HepG2 (cell line): Measurements from ENCODE around the gene ZKSCAN3. TPM values are rescaled to one million over a fixed set of nuclear protein-coding genes. Genes with fewer than 3 reads are reported as not detected.
A peak's percentile ranks its signal among the peaks of the same experiment; 100 is the strongest.

Experiments used
- CC2D1A ChIP-seq: sonication (generic); formaldehyde crosslinking; IDR thresholded peaks from 2 replicates; pipeline ENCODE4 v1.8.1; 2023; ENCODE audit warnings: mild to moderate bottlenecking, missing genetic modification reagents
- HIVEP1 ChIP-seq: sonication (generic); formaldehyde crosslinking; IDR thresholded peaks from 2 replicates; pipeline ENCODE4 v1.4.0; 2020; ENCODE audit warnings: mild to moderate bottlenecking, missing genetic modification reagents
- HMGA1 ChIP-seq: sonication (generic); formaldehyde crosslinking; conservative IDR thresholded peaks from 2 replicates; pipeline ENCODE4 v1.4.0; 2020; ENCODE audit warnings: missing genetic modification reagents
- JDP2 ChIP-seq: sonication (generic); formaldehyde crosslinking; IDR thresholded peaks from 2 replicates; pipeline ENCODE4 v1.8.1; 2022; ENCODE audit warnings: missing genetic modification reagents, borderline replicate concordance
- NPAS2 ChIP-seq: sonication (generic); formaldehyde crosslinking; IDR thresholded peaks from 2 replicates; pipeline ENCODE4 v1.8.0; 2022; ENCODE audit warnings: mild to moderate bottlenecking, missing genetic modification reagents, borderline replicate concordance
- NR3C1 ChIP-seq: sonication (generic); formaldehyde crosslinking; IDR thresholded peaks from 2 replicates; pipeline ENCODE4 v1.4.0; 2020; ENCODE audit warnings: missing genetic modification reagents
- RBFOX2 ChIP-seq: fragments of 200-400 bp; formaldehyde crosslinking; IDR thresholded peaks from 2 replicates; pipeline ENCODE4 v1.6.1; 2017; ENCODE audit warnings: low read depth, mild to moderate bottlenecking, low read length
- REXO4 ChIP-seq: sonication (generic); formaldehyde crosslinking; IDR thresholded peaks from 2 replicates; pipeline ENCODE4 v1.8.0; 2022; ENCODE audit warnings: missing genetic modification reagents, mild to moderate bottlenecking, borderline replicate concordance
- SOX5 ChIP-seq: IDR thresholded peaks from 2 replicates; pipeline ENCODE4 v1.6.1; 2016; ENCODE audit warnings: borderline replicate concordance
- TCF12 ChIP-seq, 2 experiments: fragments of 450-650 bp in 1 of 2; sonication (generic) in 1 of 2; formaldehyde crosslinking in 1 of 2; IDR thresholded peaks; 2 replicates each; pipeline versions ENCODE4 v1.6.1 to v1.8.0; 2017 to 2022; ENCODE audit warnings: antibody characterized with exemption in 1 of 2, mild to moderate bottlenecking in 1 of 2, missing genetic modification reagents in 1 of 2, moderate library complexity in 1 of 2
- TFDP1 ChIP-seq: IDR thresholded peaks from 2 replicates; pipeline ENCODE4 v1.6.1; 2016; ENCODE audit warnings: missing compliant biosample characterization, missing genetic modification reagents, borderline replicate concordance
- ZBTB49 ChIP-seq: sonication (generic); formaldehyde crosslinking; IDR thresholded peaks from 2 replicates; pipeline ENCODE4 v1.4.0; 2020; ENCODE audit warnings: missing genetic modification reagents, borderline replicate concordance
- ZHX1 ChIP-seq: sonication (generic); formaldehyde crosslinking; IDR thresholded peaks from 2 replicates; pipeline ENCODE4 v1.8.1; 2022; ENCODE audit warnings: low read depth, mild to moderate bottlenecking, missing genetic modification reagents
- ZNF136 ChIP-seq: sonication (generic); formaldehyde crosslinking; IDR thresholded peaks from 2 replicates; pipeline ENCODE4 v1.8.1; 2022; ENCODE audit warnings: low read depth, mild to moderate bottlenecking, moderate library complexity, missing genetic modification reagents
- ZNF44 ChIP-seq: sonication (generic); formaldehyde crosslinking; IDR thresholded peaks from 2 replicates; pipeline ENCODE4 v1.5.1; 2020; ENCODE audit warnings: mild to moderate bottlenecking, missing genetic modification reagents
- ZNF720 ChIP-seq: sonication (generic); formaldehyde crosslinking; IDR thresholded peaks from 2 replicates; pipeline ENCODE4 v1.4.0; 2020; ENCODE audit warnings: missing genetic modification reagents
- ZNF773 ChIP-seq: sonication (generic); formaldehyde crosslinking; IDR thresholded peaks from 2 replicates; pipeline ENCODE4 v1.4.0; 2020; ENCODE audit warnings: missing genetic modification reagents, borderline replicate concordance
- polyA plus RNA-seq, 8 experiments: library from polyadenylated mRNA; depleted of rRNA in 3 of 8; stranded (reverse) in 7 of 8; unstranded in 1 of 8; fragments of >200 nt; fragmentation: Illumina TruSeq in 4 of 8; extraction: Trizol in 4 of 8; gene quantifications; 2 replicates each; pipeline versions ENCODE4 v1.2.1 to v1.2.3, GENCODE V29; 2011 to 2016; ENCODE audit warnings: low read depth in 4 of 8, missing spikeins in 1 of 8, mixed read lengths in 1 of 8; ENCODE audit not compliant: insufficient read depth in 1 of 8
- total RNA-seq, 5 experiments: library from RNA; depleted of rRNA; stranded (reverse); fragments of >200 nt; fragmentation: Illumina TruSeq; extraction: Trizol; gene quantifications; 2 replicates each; pipeline ENCODE4 v1.2.3, GENCODE V29; 2016; ENCODE audit warnings: low read depth in 1 of 5
- TF ChIP-seq, protein P1 (sequence below): conservative IDR thresholded peaks from 2 replicates; pipeline ENCODE4 v1.6.1; 2018; ENCODE audit warnings: missing genetic modification reagents
- TF ChIP-seq, protein P2 (sequence below): fragments of 450-650 bp; IDR thresholded peaks from 2 replicates; pipeline ENCODE4 v1.6.1; 2016

ZKSCAN3 gene
- total and polyA plus RNA-seq, 2 of the 13 experiments (the other 11 are each of a cell fraction or from before 2014, with no cell fraction given): 3.3 to 7.4 TPM

DNA sequence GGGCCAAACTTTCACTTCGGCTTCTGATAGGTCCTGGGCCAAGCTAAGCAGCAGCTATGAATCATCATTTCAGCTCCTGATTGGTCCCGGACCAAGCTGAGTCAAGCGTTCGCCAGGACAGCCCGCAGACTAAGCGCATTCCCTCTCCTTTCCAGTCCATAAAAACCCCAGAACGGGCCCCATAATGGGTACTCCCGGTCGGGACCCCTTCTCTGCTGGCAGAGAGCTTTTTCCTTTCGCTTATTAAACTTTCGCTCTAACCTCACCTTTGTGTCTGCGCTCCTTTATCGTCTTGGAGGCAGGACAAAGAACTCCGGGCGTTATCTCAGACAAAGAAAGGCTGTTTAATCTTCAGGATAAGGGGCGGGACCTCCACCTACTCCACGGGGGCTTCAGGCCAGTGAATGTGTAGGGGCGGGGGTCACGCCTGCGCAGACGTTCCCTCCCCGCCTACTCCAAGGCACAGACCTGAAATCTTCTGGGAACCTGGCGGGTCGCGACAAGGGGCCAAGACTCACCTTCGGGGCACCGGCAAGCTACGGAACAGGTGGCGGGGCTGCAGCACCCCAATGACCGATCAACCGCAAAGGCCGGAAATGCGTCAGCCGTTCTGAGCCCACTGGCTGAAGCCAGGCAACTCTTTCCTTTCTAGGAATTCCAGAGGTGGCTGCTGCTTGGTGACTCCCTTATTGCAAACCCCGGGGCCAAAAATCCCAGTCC, 14.0 kb upstream of the ZKSCAN3 start, which contains the start of gene ZSCAN31 (continued):
- TF ChIP-seq, protein P1, sequence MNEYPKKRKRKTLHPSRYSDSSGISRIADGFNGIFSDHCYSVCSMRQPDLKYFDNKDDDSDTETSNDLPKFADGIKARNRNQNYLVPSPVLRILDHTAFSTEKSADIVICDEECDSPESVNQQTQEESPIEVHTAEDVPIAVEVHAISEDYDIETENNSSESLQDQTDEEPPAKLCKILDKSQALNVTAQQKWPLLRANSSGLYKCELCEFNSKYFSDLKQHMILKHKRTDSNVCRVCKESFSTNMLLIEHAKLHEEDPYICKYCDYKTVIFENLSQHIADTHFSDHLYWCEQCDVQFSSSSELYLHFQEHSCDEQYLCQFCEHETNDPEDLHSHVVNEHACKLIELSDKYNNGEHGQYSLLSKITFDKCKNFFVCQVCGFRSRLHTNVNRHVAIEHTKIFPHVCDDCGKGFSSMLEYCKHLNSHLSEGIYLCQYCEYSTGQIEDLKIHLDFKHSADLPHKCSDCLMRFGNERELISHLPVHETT: no peak
- TF ChIP-seq, protein P2, sequence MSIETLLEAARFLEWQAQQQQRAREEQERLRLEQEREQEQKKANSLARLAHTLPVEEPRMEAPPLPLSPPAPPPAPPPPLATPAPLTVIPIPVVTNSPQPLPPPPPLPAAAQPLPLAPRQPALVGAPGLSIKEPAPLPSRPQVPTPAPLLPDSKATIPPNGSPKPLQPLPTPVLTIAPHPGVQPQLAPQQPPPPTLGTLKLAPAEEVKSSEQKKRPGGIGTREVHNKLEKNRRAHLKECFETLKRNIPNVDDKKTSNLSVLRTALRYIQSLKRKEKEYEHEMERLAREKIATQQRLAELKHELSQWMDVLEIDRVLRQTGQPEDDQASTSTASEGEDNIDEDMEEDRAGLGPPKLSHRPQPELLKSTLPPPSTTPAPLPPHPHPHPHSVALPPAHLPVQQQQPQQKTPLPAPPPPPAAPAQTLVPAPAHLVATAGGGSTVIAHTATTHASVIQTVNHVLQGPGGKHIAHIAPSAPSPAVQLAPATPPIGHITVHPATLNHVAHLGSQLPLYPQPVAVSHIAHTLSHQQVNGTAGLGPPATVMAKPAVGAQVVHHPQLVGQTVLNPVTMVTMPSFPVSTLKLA: no peak
- no peak for TF ChIP-seq NPAS2 (CRISPR knock-in tag)
- no peak for TF ChIP-seq NR3C1 (CRISPR knock-in tag)
- TF ChIP-seq ZNF136 (CRISPR knock-in tag): 0 out of 2 replicates have a peak, but pooled peaks have one; percentile 23
- TF ChIP-seq RBFOX2: peak; percentile 78
- TF ChIP-seq TFDP1: no peak; the same call in 1 of the 2 replicates
- peak; percentile 71; the same call in 1 of the 2 replicates for TF ChIP-seq HIVEP1 (CRISPR knock-in tag)
- TF ChIP-seq ZBTB49: no peak
- no peak for TF ChIP-seq HMGA1 (CRISPR knock-in tag)
- TF ChIP-seq REXO4 (CRISPR knock-in tag): no peak; the same call in 1 of the 2 replicates
- no peak for TF ChIP-seq TCF12 (IDR thresholded peaks at IDR 0.05)
- no peak for TF ChIP-seq TCF12 (CRISPR knock-in tag; IDR thresholded peaks at IDR 0.05)
- TF ChIP-seq ZNF773: no peak
- no peak; the same call in 1 of the 2 replicates for TF ChIP-seq ZNF720 (CRISPR knock-in tag)
- TF ChIP-seq SOX5 (CRISPR knock-in tag): peak; percentile 61
- TF ChIP-seq ZHX1 (CRISPR knock-in tag): no peak
- TF ChIP-seq ZNF44 (CRISPR knock-in tag): no peak; the same call in 1 of the 2 replicates
- TF ChIP-seq CC2D1A (CRISPR knock-in tag): no peak
- no peak for TF ChIP-seq JDP2 (CRISPR knock-in tag)
